ENCODE results near the gene ANKRD60. TPM values are rescaled to one million over a fixed set of nuclear protein-coding genes. Genes with fewer than 3 reads are reported as not detected.
A peak's percentile ranks its signal among the peaks of the same experiment; 100 is the strongest.

Gene ANKRD60
- total RNA-seq, 1 donor from 2014 or later = not detected

DNA sequence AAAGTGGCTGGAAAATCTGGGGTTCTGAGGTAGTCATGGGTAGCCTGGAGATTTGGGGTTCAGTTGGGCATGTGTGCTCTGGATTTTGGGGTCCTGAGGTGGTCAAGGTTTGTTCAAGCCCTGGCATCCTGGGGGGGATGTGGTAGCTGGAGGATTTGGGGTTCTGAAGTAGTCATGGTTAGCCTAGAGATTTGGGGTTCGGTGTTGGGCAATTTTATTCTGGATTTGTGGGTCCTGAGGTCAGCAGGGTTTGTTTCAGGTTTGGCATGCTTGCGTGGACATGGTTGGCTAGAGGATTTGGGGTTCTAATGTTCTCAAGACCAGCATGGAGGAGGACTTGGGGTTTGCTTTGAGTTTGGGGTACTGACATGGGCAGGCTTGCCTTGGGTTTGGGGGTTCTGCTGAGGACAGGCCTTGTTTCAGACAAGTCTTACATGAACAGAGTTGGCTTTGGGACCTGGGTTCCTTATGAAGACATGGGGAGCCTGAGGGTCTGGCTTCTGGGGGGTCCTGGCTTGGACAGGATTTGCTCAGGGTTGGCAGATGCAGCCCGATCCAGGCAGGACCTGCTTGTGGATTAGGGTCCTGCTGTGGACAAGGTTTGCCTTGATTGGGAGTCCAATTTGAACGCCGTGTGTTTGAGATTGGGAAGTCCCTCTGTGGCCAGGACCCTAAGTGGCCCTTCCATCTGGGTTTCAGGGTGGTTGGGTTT is 906 bp downstream of the ANKRD60 start:
- DNase-seq = no peak
- ATAC-seq = no peak
- intact Hi-C loops (cut with micrococcal nuclease) = no loop called here

DNA sequence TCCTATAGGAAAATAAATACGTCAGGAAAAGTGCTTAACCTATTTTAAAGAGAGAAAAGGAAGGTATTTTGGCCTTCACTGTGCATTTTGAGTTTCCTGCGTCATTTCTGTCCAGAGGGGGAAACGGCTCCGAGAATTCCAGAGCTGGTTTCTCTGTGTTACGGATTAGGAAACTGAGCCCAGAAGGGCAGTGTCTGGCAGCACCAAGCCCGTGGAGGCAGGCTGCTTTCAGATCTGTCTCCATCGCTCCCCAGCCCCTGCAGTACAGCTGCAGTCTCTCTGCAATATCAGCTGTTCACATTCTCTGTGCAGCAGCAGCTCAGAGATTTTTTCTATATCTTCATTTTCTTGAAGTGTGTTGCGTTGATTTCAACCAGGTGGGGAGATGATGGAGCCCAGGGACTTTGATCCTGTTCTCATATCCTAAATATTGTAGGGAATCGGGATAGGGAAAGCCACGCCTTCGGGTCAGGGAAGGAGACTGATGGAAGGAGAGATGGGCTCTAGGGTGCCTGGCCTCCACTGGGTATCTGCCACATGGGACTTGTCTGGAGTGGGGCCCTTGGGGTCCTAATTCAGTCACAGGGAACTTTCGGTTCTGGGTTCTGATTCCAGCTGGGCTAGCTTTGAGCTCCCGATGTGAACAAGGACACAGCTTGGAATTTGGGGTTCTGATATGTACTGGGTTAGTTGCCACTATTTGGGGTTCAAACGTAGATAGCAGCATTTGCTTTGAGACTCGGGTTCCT is 2.8 kb downstream of the ANKRD60 start:
- ATAC-seq = no peak
- no peak for DNase-seq
- intact Hi-C loops (cut with micrococcal nuclease) = no loop called here

DNA sequence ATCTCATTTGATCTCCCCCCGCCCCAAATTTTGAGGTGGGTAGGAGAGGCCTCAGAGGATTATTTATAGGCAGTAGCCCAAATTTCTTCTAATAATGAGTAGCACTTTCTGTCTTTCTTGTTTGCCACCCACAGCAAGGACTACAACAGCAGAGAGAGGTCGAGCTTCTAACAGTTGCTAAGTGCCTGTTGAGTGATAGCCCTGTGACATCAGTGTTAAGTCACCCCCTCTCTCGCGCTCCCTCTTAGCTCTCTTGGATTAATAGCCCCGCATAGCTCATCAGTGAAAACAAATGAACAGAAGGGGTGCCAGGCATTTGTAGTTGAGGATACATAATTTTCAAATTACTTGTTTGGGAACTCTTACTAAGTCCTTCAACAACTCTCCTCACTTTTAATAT is 3.5 kb downstream of the ANKRD60 start:
- DNase-seq (no peak), ATAC-seq (peak; percentile 53)
- intact Hi-C loops (cut with micrococcal nuclease) = no loop called here

DNA sequence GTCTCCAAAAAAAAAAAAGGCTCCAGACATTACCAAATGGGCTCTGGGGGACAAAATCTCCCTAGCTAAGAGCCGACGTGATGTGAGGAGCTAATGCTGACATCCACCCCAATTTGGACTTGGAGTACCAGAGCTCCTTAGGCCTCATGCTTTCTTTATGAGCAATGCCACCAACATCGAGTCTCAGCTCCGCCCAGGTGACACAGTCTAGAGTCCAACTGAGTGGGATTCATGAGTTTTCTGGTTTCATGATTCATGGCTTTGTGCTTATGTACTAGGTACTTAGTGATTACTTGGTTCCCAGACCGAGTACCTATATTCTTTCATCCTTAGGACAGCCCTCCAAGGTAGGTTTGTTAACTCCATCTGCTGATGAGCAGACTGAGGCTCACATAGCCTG is 4.4 kb downstream of the ANKRD60 start:
- ATAC-seq = no peak
- DNase-seq = no peak
- intact Hi-C loops (cut with micrococcal nuclease) = no loop called here

DNA sequence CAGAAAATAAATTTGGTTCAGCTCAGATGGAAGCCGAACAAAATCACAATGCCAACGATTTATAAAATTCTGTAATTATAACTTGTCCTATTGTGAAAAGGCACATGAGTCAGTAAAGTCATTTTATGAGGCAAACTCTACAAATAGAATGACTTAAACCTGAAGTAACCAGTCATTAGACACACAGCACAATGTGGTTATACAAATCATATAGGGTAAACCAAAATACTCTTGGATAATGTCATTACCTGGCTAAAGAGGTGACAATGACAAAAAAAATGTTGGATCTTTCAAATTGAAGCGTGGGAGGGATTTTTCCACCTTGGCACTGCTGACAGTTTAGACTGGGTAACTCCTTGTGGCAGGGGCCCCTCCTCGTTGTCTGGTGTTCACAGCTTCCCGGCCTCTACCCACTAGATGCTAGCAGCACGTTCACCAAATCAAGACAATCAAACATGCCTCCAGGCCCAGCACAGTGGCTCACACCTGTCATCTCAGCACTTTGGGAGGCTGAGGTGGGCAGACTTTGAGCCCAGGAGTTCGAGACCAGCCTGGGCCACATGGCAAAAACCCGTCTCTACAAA is 5.0 kb downstream of the ANKRD60 start:
- ATAC-seq (no peak), DNase-seq (no peak)
- intact Hi-C loops (cut with micrococcal nuclease) = no loop called here

DNA sequence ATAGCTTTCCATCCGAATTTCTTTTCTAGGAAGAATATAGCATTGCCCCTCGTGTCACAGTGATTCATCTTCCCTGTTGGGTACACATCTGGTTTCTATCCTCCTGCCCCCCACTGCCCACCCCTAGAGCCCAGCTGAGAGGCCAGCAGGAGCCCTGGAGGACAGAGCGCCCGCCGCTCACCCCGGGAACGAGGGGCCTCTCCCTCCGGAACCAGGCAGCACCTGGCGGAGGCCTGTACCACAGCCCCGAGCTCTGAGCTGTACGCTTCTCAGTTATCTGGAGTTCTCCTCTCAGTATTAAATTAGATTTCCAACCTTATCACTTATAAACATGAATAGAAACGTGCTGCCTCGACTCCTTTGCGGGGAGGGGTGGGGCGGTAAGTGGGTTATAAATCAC is 6.0 kb downstream of the ANKRD60 start:
- intact Hi-C loops (cut with micrococcal nuclease) = no loop called here
- DNase-seq = no peak
- ATAC-seq = no peak

DNA sequence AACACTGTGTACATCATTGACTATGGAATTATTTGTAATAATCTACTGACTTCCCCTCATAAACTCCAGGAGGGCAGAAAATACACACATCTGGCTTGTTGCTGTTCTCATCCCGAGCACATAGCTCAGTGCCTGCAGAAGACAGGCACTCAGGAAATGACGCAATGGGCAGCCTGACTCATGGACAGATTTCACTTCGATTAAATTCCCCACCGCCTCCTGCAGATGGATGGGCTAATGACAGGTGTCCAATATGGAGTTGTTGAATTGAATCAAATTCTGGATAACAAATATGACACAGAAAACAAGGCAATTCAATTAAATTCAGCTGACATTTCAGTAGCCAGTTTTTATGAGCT is 9.1 kb downstream of the ANKRD60 start:
- intact Hi-C loops (cut with micrococcal nuclease) = no loop called here
- ATAC-seq = no peak
- DNase-seq = no peak

DNA sequence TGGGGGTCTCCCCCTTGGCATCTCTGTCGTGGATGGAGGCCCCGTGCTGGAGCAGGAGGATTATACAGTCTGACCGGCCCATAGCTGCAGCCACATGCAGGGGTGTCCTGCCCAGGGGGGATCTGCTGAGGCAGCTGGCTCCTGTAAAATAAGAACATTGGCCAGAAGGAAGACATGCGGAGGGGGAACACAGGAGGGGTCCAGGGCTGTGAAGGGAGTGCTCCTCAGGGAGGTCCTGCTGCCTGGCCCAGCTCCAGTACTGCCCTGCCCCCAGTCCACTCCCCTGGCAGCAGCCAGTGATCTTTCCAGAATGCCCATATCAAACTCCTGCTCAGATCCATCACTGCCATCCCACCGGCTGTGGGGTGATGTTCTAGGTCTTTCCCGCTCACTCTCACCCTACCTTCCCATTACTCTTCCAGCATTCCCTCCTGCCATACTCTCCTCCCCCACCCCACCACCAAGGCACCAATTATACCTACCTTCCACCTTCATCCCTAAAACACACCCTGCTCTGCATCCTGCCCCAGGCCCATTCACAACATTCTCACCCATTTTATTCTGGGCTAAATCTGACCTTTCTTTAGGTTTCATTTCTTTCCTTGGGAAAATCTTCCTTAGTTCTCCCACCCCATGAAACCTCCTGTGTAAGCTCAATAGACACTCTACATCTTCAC is 9.7 kb downstream of the ANKRD60 start:
- ATAC-seq (no peak), DNase-seq (no peak)
- intact Hi-C loops (cut with micrococcal nuclease) = no loop called here

DNA sequence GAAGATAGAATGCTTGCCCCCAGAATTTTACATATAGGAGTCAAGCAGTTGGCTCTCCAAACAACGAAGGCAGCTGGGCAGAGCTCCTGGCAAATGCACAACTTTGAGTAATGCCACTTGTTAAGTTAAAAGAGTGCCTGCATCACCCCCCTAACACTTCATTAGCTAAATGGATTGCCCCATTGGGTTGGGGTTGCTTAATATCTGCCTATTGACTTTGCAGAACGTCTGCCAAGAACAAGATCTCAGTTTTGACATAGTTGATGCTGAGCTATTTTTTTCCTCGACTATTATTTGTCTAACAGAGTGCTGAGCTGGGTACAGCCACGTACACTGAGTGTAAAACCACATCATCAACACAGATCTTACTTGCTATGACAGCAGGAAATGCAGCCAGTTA is 12.1 kb downstream of the ANKRD60 start:
- ATAC-seq = no peak
- intact Hi-C loops (cut with micrococcal nuclease) = no loop called here
- no peak for DNase-seq

DNA sequence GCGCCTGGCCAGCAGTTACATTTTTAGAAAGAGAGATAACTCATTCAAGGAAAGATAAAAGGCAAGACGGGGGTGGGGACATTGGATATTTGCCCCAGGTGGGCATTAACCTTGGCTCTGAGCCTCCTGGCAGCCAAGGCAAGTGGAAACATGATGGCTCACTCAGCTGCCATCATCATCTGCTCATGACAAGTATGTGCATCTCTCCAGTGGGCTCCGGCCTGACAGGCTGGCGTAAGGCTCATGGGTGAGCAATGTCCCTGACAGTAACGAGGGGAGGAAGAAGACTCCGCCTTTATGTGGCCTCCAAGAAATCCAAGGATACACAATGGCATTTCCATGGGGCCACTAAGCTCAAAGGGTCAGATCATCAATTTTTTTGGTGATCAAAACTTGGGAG is 13.3 kb downstream of the ANKRD60 start:
- intact Hi-C loops (cut with micrococcal nuclease) = no loop called here
- ATAC-seq = no peak

DNA sequence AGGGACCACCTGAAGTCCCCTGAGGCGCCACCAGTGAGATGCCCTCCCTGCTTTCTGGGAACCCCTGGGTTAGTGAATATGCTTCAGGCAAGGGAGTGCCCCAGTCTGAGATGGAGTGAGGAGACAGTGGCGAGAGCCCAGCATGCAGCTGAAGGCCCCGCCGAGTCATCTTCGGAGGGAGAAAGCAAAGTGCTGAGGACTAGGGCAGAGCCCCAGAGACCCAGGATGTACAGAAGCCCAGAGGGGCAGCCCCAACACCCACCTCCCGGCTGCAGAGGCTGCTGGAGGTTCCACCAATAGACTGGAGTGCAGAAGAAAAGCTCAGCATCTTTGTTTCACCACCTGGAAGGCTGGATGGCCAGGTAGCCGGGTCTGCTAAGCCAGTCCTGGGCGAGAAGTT is 14.1 kb downstream of the ANKRD60 start:
- intact Hi-C loops (cut with micrococcal nuclease) = loop anchor here (5.0 kb wide), 1 partner anchor 702 kb away; no protein-coding TSS in a partner anchor
- no peak for DNase-seq
- no peak for ATAC-seq

More for the DNA sequence above, 13.3 kb downstream of the ANKRD60 start:
- no peak for DNase-seq

DNA sequence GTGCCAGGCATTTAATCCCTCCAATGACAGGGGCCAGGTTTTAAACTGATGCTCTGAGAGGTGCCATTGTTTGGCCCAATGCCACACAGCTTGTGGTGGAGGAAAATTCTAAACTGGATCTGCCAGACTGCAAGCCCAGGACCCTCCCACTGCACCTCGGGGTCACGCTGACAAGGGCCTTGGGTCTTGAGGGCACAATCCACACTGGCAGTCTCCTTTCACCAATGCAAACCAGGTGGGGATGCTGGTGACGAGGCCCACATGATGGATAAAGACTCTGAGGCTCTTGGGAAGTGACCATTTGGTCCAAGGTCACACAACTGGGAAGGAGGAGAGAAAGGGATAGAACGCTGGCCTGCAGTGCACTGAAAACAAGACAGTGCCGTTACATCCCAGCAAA is 14.7 kb downstream of the ANKRD60 start:
- DNase-seq (no peak), ATAC-seq (no peak)
- intact Hi-C loops (cut with micrococcal nuclease) = loop anchor here (5.0 kb wide), 1 partner anchor 701 kb away; no protein-coding TSS in a partner anchor

DNA sequence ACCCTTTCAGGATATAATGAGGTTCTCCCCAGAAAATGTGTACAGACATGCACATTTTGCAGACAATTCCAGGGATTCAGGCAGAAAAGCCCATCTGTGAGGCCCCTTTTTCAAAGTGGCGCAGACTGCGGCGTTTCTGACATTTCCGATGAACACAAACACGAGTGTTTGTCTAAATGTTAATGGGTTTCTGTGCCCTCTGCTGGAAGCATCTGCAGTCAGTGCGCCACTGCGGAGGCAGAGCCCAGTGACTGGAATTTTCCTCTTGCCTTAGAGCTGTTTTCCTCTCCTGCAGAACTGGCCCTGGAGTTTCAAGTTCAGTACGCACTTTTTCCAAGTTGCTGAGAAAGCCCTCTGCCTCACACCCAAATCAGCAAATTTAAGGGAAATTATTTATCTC is 15.3 kb downstream of the ANKRD60 start:
- DNase-seq = no peak
- no peak for ATAC-seq
- intact Hi-C loops (cut with micrococcal nuclease) = loop anchor here (5.0 kb wide), 1 partner anchor 701 kb away; no protein-coding TSS in a partner anchor

DNA sequence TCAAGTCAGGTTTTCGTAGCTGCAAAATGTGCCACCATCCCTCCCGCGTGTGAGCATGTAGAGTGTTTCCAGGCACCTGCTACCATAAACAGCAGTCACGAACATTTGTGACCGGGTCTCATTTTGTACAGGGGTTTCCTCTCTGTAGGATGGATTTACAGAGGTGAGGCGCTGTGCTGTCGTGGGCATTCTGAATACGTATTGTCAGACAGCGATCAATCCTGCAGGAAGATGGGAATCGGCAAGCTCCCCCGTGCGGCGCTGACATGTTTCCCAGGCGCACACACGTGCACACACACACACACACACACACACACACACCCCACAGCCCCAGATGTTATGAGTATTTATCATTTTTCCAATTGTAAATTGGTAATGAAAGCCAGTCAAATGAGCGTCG is 15.8 kb downstream of the ANKRD60 start:
- intact Hi-C loops (cut with micrococcal nuclease) = loop anchor here (5.0 kb wide), 1 partner anchor 700 kb away; no protein-coding TSS in a partner anchor
- ATAC-seq (no peak), DNase-seq (no peak)

DNA sequence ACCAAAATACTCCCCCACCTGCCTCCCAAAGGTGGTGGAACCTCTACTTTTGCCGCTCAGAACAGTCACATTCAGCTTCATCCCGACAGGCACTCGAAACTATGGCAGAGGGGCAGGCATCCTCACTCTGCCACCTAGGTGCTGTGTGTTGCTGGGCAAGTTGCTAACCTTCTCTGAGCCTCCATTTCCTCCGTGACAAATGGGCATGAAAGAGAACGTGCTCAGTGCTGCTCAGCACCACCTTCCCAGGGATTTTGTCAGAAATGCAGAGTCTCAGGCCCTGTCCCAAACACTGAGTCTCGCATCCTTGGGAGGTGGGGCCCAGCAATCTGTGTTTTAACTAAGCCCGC is 18.1 kb downstream of the ANKRD60 start:
- intact Hi-C loops (cut with micrococcal nuclease) = loop anchor here (5.0 kb wide), 1 partner anchor 698 kb away; no protein-coding TSS in a partner anchor
- ATAC-seq = no peak

DNA sequence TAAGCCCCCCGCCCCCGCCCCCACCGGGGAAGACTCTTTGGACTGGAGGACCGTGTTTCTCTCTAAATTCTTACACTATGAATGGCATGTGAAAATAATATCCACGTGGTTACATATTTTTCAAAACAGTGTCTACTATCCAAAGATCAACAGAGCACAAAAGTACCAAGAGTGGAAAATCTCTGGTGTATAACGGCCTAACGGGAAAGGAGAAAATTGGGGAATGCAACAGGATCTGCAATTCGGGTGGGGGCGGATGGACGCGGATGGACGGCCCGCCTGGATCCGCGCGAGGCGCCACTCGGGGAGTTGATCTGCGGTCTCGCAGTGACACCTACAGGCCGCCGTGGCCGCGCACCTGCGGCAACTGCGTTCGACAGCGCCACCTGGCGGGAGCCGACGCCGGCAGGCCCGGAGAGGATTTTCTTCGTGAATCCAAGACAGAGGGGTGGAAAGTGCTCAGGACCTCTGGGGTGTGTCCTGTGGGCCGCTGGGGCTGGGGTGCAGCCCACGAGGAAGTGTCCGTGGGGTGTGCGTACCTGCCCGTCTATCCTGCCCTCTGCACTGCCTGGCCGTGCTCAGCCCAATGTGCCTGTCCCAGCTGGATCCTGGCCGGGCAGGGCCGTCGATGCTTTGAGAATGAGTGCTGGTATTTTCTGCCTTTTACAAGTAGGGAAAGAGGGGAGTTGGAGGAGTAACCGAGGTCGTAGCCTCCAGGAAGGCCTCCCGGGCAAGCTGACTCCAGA is 18.6 kb downstream of the ANKRD60 start:
- intact Hi-C loops (cut with micrococcal nuclease) = loop anchor here (5.0 kb wide), 2 partner anchors 613 to 698 kb away; no protein-coding TSS in a partner anchor
- ATAC-seq = peak; percentile 92
- peak; percentile 93 for DNase-seq

More for the DNA sequence above, 18.1 kb downstream of the ANKRD60 start:
- DNase-seq = no peak

DNA sequence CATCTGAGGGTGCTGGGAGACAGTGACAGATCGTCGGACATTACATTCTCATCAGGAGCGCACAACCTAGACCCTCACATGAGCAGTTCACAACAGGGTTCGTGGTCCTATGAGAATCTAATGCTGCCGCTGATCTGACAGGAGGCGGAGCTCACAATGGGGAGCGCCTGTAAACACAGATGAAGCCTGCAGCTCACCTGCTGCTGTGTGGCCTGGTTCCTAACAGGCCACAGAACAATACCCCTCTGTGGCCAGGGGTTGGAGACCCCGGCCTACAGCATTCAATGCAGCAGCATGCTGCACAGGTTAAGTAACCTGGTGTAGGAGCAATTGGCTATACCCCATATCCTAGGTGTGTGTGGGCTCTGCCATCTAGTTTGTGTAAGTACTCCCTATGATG is 19.5 kb downstream of the ANKRD60 start:
- no peak for DNase-seq
- intact Hi-C loops (cut with micrococcal nuclease) = loop anchor here (5.0 kb wide), 1 partner anchor 612 kb away; no protein-coding TSS in a partner anchor
- ATAC-seq = no peak

DNA sequence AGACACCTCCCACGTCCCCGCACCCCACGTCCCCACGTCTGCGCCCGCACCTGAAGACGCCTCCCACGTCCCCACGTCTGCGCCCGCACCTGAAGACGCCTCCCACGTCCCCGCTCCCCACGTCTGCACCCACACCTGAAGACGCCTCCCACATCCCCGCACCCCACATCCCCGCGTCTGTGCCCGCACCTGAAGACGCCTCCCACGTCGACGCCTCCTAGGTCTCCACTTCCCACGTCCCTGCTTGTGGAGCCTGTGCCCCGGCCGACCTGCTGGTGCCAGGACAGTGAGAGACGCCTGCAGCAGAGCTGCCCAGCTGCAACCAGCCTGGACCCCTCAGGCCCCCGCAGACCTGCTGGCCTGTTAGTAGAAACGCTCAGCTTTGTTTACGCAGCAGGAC is 22.6 kb downstream of the ANKRD60 start:
- no peak for DNase-seq
- intact Hi-C loops (cut with micrococcal nuclease) = loop anchor here (5.0 kb wide), 1 partner anchor 609 kb away; no protein-coding TSS in a partner anchor
- ATAC-seq = no peak

DNA sequence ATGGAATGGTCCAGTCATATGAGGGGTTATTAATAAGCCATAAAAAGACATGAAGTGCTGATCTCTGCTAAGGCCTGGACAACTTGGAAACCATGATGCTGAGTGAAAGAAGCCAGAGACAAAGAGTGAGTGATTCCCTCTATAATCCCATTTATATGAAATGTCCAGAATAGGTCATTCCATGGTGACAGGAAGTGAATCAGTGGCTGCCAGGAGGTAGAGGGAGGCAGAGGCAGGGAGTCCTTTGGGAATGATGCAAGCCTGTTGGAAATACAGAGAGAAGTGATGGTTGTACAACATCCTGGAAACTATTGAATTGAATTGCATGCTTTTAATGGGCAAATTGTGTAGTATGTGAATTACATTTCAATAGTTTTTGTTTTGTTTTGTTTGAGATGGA is 26.4 kb downstream of the ANKRD60 start:
- DNase-seq = no peak
- ATAC-seq = no peak
- intact Hi-C loops (cut with micrococcal nuclease) = no loop called here

All from left ventricle myocardium superior (tissue), 1 donor.